Measurements from ENCODE around the gene MMP14. TPM values are rescaled to one million over a fixed set of nuclear protein-coding genes. Genes with fewer than 3 reads are reported as not detected.

Gene MMP14
- total and polyA plus RNA-seq, 2 of the 13 experiments (the other 11 are each of a cell fraction or from before 2014, with no cell fraction given) = 5.2 to 9.8 TPM

GRCh38 chr14:22822571-22823098 is 13.8 kb upstream of the MMP14 start (continued):
- TF ChIP-seq ZNF253 (CRISPR knock-in tag; IDR thresholded peaks at IDR 0.05; ENCODE audit: borderline replicate concordance) = no peak
- peak; percentile 60; the same call in 1 of the 2 replicates for TF ChIP-seq GATAD1 (CRISPR knock-in tag; IDR thresholded peaks at IDR 0.05)
- TF ChIP-seq ZNF318 (CRISPR knock-in tag; IDR thresholded peaks at IDR 0.05) = no peak
- TF ChIP-seq ZC3H4 (CRISPR knock-in tag; IDR thresholded peaks at IDR 0.05; ENCODE audit: borderline replicate concordance) = no peak
- no peak for TF ChIP-seq EZH2 (conservative IDR thresholded peaks at IDR 0.05; ENCODE audit: low read depth, low read length)
- no peak for TF ChIP-seq HIC2 (CRISPR knock-in tag; IDR thresholded peaks at IDR 0.05; ENCODE audit: low read depth)
- no peak for TF ChIP-seq FLYWCH1 (CRISPR knock-in tag; IDR thresholded peaks at IDR 0.05)
- peak; percentile 44; the same call in 1 of the 2 replicates for TF ChIP-seq SOX5 (CRISPR knock-in tag; IDR thresholded peaks at IDR 0.05; ENCODE audit: borderline replicate concordance)
- no peak for TF ChIP-seq PAXIP1 (CRISPR knock-in tag; conservative IDR thresholded peaks at IDR 0.05)
- no peak for TF ChIP-seq GLI4 (CRISPR knock-in tag; IDR thresholded peaks at IDR 0.05; ENCODE audit: borderline replicate concordance)
- TF ChIP-seq ZNF570 (CRISPR knock-in tag; IDR thresholded peaks at IDR 0.05; ENCODE audit: borderline replicate concordance) = no peak
- TF ChIP-seq, protein P1, sequence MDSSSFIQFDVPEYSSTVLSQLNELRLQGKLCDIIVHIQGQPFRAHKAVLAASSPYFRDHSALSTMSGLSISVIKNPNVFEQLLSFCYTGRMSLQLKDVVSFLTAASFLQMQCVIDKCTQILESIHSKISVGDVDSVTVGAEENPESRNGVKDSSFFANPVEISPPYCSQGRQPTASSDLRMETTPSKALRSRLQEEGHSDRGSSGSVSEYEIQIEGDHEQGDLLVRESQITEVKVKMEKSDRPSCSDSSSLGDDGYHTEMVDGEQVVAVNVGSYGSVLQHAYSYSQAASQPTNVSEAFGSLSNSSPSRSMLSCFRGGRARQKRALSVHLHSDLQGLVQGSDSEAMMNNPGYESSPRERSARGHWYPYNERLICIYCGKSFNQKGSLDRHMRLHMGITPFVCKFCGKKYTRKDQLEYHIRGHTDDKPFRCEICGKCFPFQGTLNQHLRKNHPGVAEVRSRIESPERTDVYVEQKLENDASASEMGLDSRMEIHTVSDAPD (CRISPR knock-in tag; IDR thresholded peaks at IDR 0.05) = no peak
- peak; percentile 89 to 98 for TF ChIP-seq ATF4 (CRISPR knock-in tag; IDR thresholded peaks at IDR 0.05)
